GM12873 (cell line): ENCODE measurements around the gene NXNL2.

Experiments used
- CTCF ChIP-seq: IDR thresholded peaks from 2 replicates; pipeline ENCODE4 v1.5.1; 2012; ENCODE audit warnings: low read depth, mild to moderate bottlenecking, moderate library complexity, low read length, control low read depth; ENCODE audit not compliant: insufficient read depth; ENCODE audit errors: missing control alignments

NXNL2 gene

GRCh38 chr9:88523056-88523455 lies 11.9 kb upstream of the NXNL2 start:
- no peak for TF ChIP-seq CTCF

GRCh38 chr9:88524911-88525310 lies 10.1 kb upstream of the NXNL2 start:
- TF ChIP-seq CTCF, result no peak

- no peak for TF ChIP-seq CTCF
Observed at GRCh38 chr9:88527618-88528017, 7.4 kb upstream of the NXNL2 start.

- no peak for TF ChIP-seq CTCF
Observed at GRCh38 chr9:88528080-88528790, 6.7 kb upstream of the NXNL2 start.

- no peak for TF ChIP-seq CTCF
Observed at GRCh38 chr9:88529496-88529895, 5.5 kb upstream of the NXNL2 start.

- no peak for TF ChIP-seq CTCF
Observed at GRCh38 chr9:88530051-88530450, 4.9 kb upstream of the NXNL2 start.

- no peak for TF ChIP-seq CTCF
Observed at GRCh38 chr9:88531920-88532698, 2.9 kb upstream of the NXNL2 start.
